ENCODE data around the gene NANOGP8. TPM values are rescaled to one million over a fixed set of nuclear protein-coding genes. Genes with fewer than 3 reads are reported as not detected.

NANOGP8 gene
- polyA plus RNA-seq, 1 donor from 2014 or later, result not detected

GRCh38 chr15:35061825-35062737, 23.0 kb downstream of the NANOGP8 start:
- no peak overlapping the region for H3K4me2 ChIP-seq (ENCODE audit: low read length)
- H3K27ac ChIP-seq (ENCODE audit: low read length), result no peak overlapping the region
- no peaks in the 10 kb centered on the region for H3F3A ChIP-seq (ENCODE audit: insufficient read depth, low read length, poor library complexity, severe bottlenecking)
- H3K9ac ChIP-seq (ENCODE audit: low read length), result no peak overlapping the region
- no peaks in the 10 kb centered on the region for H3K36me3 ChIP-seq (ENCODE audit: insufficient read depth, low read length)
- TF ChIP-seq REST (IDR thresholded peaks at IDR 0.05; ENCODE audit: borderline replicate concordance) (no peak), TAF1 (IDR thresholded peaks at IDR 0.05; ENCODE audit: low read depth) (no peak), EZH2 (IDR thresholded peaks at IDR 0.05; ENCODE audit: borderline replicate concordance, insufficient read depth, low read length, poor library complexity, severe bottlenecking) (no peak), POLR2AphosphoS5 (IDR thresholded peaks at IDR 0.05) (no peak), MXI1 (conservative IDR thresholded peaks at IDR 0.05; ENCODE audit: poor library complexity, severe bottlenecking) (no peak), SMC3 (conservative IDR thresholded peaks at IDR 0.05; ENCODE audit: poor library complexity) (no peak), EP300 (conservative IDR thresholded peaks at IDR 0.05; ENCODE audit: poor library complexity, severe bottlenecking) (no peak), RAD21 (conservative IDR thresholded peaks at IDR 0.05) (no peak)
- TF ChIP-seq, protein P1, sequence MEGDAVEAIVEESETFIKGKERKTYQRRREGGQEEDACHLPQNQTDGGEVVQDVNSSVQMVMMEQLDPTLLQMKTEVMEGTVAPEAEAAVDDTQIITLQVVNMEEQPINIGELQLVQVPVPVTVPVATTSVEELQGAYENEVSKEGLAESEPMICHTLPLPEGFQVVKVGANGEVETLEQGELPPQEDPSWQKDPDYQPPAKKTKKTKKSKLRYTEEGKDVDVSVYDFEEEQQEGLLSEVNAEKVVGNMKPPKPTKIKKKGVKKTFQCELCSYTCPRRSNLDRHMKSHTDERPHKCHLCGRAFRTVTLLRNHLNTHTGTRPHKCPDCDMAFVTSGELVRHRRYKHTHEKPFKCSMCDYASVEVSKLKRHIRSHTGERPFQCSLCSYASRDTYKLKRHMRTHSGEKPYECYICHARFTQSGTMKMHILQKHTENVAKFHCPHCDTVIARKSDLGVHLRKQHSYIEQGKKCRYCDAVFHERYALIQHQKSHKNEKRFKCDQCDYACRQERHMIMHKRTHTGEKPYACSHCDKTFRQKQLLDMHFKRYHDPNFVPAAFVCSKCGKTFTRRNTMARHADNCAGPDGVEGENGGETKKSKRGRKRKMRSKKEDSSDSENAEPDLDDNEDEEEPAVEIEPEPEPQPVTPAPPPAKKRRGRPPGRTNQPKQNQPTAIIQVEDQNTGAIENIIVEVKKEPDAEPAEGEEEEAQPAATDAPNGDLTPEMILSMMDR (IDR thresholded peaks at IDR 0.05; ENCODE audit: poor library complexity, severe bottlenecking), result no peak
- H3K27me3 ChIP-seq (ENCODE audit: insufficient read depth, low read depth, low read length), result no peaks in the 10 kb centered on the region
- H3K4me3 ChIP-seq (ENCODE audit: low read length), result no peak overlapping the region
- no peaks in the 10 kb centered on the region for H3K79me2 ChIP-seq (replicated peaks; ENCODE audit: insufficient read depth, low read length)
- H2AFZ ChIP-seq (ENCODE audit: low read depth, low read length), result no peak overlapping the region
- H3K9me3 ChIP-seq (ENCODE audit: low read length), result no peaks in the 10 kb centered on the region
- H3K9me2 ChIP-seq (ENCODE audit: insufficient read depth, low read length), result no peaks in the 10 kb centered on the region
- H4K20me1 ChIP-seq (ENCODE audit: insufficient read depth), result no peaks in the 10 kb centered on the region

DNA sequence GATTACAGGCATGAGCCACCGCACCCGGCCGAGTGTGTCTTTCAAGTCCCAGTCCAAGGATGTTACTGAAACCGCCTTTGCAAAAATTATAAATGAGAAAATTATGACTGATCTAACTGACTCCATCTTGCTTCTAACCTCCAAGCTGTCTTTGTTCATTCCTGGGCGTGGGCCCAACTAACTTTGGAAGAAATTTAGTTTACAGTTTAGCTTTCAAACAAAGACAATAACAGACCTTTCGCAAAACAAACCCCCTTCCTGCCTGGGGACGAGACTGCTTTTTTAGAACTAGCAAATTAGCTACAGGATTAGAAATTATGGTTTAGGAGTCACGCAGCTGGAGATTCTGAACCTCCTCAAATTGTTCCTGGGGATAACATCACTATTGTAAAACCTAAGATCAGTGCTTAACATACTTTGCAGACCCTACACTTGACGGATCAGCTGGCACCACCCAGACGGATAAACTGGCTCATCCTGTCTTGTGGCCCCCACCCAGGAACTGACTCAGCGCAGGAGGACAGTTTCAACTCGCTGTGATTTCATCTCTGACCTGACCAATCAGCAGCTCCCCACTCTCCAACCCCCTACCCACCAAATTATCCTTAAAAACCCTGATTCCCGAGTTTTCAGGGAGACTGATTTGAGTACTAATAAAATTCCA, 23.8 kb downstream of the NANOGP8 start:
- TF ChIP-seq MXI1 (conservative IDR thresholded peaks at IDR 0.05; ENCODE audit: poor library complexity, severe bottlenecking) (no peak), RAD21 (conservative IDR thresholded peaks at IDR 0.05) (no peak), SMC3 (conservative IDR thresholded peaks at IDR 0.05; ENCODE audit: poor library complexity) (no peak), POLR2AphosphoS5 (IDR thresholded peaks at IDR 0.05) (no peak), REST (IDR thresholded peaks at IDR 0.05; ENCODE audit: borderline replicate concordance) (no peak), EP300 (conservative IDR thresholded peaks at IDR 0.05; ENCODE audit: poor library complexity, severe bottlenecking) (no peak), EZH2 (IDR thresholded peaks at IDR 0.05; ENCODE audit: borderline replicate concordance, insufficient read depth, low read length, poor library complexity, severe bottlenecking) (no peak), TAF1 (IDR thresholded peaks at IDR 0.05; ENCODE audit: low read depth) (no peak)
- TF ChIP-seq, protein P1 (IDR thresholded peaks at IDR 0.05; ENCODE audit: poor library complexity, severe bottlenecking), result no peak
- Histone ChIP-seq H3K79me2 (replicated peaks; ENCODE audit: insufficient read depth, low read length) (no peaks in the 10 kb centered on the region), H3K27me3 (ENCODE audit: insufficient read depth, low read depth, low read length) (no peaks in the 10 kb centered on the region), H3K36me3 (ENCODE audit: insufficient read depth, low read length) (no peaks in the 10 kb centered on the region), H3K9me2 (ENCODE audit: insufficient read depth, low read length) (no peaks in the 10 kb centered on the region), H3K9me3 (ENCODE audit: low read length) (no peaks in the 10 kb centered on the region), H3K27ac (ENCODE audit: low read length) (no peak overlapping the region), H3F3A (ENCODE audit: insufficient read depth, low read length, poor library complexity, severe bottlenecking) (no peaks in the 10 kb centered on the region), H3K4me3 (ENCODE audit: low read length) (no peak overlapping the region), H3K9ac (ENCODE audit: low read length) (no peak overlapping the region), H3K4me2 (ENCODE audit: low read length) (no peak overlapping the region), H4K20me1 (ENCODE audit: insufficient read depth) (no peaks in the 10 kb centered on the region), H2AFZ (ENCODE audit: low read depth, low read length) (no peak overlapping the region)
